Measurements from ENCODE around the gene SLC4A3.

Gene SLC4A3

GRCh38 chr2:219661955-219662395 lies 34.5 kb downstream of the SLC4A3 start:
- TF ChIP-seq, protein P1, sequence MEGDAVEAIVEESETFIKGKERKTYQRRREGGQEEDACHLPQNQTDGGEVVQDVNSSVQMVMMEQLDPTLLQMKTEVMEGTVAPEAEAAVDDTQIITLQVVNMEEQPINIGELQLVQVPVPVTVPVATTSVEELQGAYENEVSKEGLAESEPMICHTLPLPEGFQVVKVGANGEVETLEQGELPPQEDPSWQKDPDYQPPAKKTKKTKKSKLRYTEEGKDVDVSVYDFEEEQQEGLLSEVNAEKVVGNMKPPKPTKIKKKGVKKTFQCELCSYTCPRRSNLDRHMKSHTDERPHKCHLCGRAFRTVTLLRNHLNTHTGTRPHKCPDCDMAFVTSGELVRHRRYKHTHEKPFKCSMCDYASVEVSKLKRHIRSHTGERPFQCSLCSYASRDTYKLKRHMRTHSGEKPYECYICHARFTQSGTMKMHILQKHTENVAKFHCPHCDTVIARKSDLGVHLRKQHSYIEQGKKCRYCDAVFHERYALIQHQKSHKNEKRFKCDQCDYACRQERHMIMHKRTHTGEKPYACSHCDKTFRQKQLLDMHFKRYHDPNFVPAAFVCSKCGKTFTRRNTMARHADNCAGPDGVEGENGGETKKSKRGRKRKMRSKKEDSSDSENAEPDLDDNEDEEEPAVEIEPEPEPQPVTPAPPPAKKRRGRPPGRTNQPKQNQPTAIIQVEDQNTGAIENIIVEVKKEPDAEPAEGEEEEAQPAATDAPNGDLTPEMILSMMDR (IDR thresholded peaks at IDR 0.05; ENCODE audit: low read depth, low read length), result no peak
- no peak overlapping the region for H3K27ac ChIP-seq
- H3K27me3 ChIP-seq (ENCODE audit: insufficient read depth, low read depth, severe bottlenecking), result no peaks in the 10 kb centered on the region
- no peaks in the 10 kb centered on the region for H3K9me3 ChIP-seq (ENCODE audit: severe bottlenecking)
- H3K4me3 ChIP-seq (ENCODE audit: low read depth, low read length), result no peak overlapping the region
- DNase-seq, result no peak
- H3K36me3 ChIP-seq, result no peaks in the 10 kb centered on the region

DNA sequence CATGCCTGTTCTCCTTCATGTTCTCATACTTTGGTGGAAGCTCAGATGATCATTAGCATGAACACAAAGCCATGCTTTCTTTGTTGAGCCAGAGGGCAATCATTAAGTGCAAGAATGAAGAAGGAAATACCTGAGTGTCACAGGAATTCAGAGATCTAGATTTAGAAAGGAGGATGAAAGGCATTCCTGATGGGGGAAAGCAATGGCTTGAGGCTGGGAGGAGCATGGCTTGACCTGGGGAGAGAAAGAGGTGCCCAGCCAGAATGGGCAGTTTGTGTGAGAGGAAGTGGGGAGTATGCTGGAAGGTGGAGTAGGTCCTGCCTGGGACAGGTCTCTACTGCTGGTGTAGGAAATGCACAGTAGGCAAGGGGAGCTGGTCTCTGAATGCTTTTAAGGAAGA lies 35.1 kb downstream of the SLC4A3 start:
- H3K36me3 ChIP-seq, result no peaks in the 10 kb centered on the region
- no peak overlapping the region for H3K27ac ChIP-seq
- no peaks in the 10 kb centered on the region for H3K27me3 ChIP-seq (ENCODE audit: insufficient read depth, low read depth, severe bottlenecking)
- TF ChIP-seq, protein P1 (IDR thresholded peaks at IDR 0.05; ENCODE audit: low read depth, low read length), result no peak
- no peak overlapping the region for H3K4me3 ChIP-seq (ENCODE audit: low read depth, low read length)
- H3K9me3 ChIP-seq (ENCODE audit: severe bottlenecking), result no peaks in the 10 kb centered on the region
- DNase-seq, result no peak

GRCh38 chr2:219663116-219663762 lies 35.8 kb downstream of the SLC4A3 start:
- TF ChIP-seq, protein P1 (IDR thresholded peaks at IDR 0.05; ENCODE audit: low read depth, low read length), result no peak
- H3K9me3 ChIP-seq (ENCODE audit: severe bottlenecking), result no peaks in the 10 kb centered on the region
- no peaks in the 10 kb centered on the region for H3K27me3 ChIP-seq (ENCODE audit: insufficient read depth, low read depth, severe bottlenecking)
- no peak overlapping the region for H3K27ac ChIP-seq
- H3K36me3 ChIP-seq, result no peaks in the 10 kb centered on the region
- no peak for DNase-seq
- no peak overlapping the region for H3K4me3 ChIP-seq (ENCODE audit: low read depth, low read length)

GRCh38 chr2:219664041-219664440 lies 36.6 kb downstream of the SLC4A3 start:
- no peak for DNase-seq
- H3K9me3 ChIP-seq (ENCODE audit: severe bottlenecking), result no peaks in the 10 kb centered on the region
- H3K36me3 ChIP-seq, result no peaks in the 10 kb centered on the region
- TF ChIP-seq, protein P1 (IDR thresholded peaks at IDR 0.05; ENCODE audit: low read depth, low read length), result no peak
- no peak overlapping the region for H3K27ac ChIP-seq
- H3K4me3 ChIP-seq (ENCODE audit: low read depth, low read length), result no peak overlapping the region
- no peaks in the 10 kb centered on the region for H3K27me3 ChIP-seq (ENCODE audit: insufficient read depth, low read depth, severe bottlenecking)

DNA sequence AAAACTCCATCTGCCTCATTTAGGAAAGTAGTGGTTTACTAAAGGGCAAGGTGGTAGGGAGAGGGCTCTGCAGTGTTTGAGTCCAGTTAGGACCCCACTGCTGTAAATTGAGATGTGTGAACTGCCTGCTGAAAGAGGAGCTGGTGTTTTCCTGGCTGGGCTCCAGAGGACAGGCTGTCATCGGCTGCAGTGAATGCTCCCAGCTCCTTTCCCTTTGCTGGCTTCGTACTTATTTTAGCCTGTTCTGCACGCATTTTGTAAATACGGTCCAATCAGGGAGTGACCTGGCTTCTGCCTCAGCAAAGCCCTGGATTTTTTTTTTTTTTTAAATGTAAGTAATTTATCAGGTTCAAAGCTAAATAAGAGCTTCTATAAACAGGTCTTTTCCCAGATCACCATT lies 37.5 kb downstream of the SLC4A3 start:
- Histone ChIP-seq H3K27ac (no peak overlapping the region), H3K36me3 (no peaks in the 10 kb centered on the region), H3K4me3 (ENCODE audit: low read depth, low read length) (no peak overlapping the region), H3K9me3 (ENCODE audit: severe bottlenecking) (no peaks in the 10 kb centered on the region), H3K27me3 (ENCODE audit: insufficient read depth, low read depth, severe bottlenecking) (no peaks in the 10 kb centered on the region)
- no peak for DNase-seq
- TF ChIP-seq, protein P1 (IDR thresholded peaks at IDR 0.05; ENCODE audit: low read depth, low read length), result no peak

- Histone ChIP-seq H3K27ac (no peak overlapping the region), H3K27me3 (ENCODE audit: insufficient read depth, low read depth, severe bottlenecking) (no peaks in the 10 kb centered on the region), H3K9me3 (ENCODE audit: severe bottlenecking) (no peaks in the 10 kb centered on the region), H3K4me3 (ENCODE audit: low read depth, low read length) (no peak overlapping the region), H3K36me3 (no peaks in the 10 kb centered on the region)
- TF ChIP-seq, protein P1 (IDR thresholded peaks at IDR 0.05; ENCODE audit: low read depth, low read length), result no peak
- no peak for DNase-seq
Measured at GRCh38 chr2:219665926-219666325, 38.5 kb downstream of the SLC4A3 start.
